ENCODE measurements around the gene NLRP6. TPM values are rescaled to one million over a fixed set of nuclear protein-coding genes. Genes with fewer than 3 reads are reported as not detected.
A peak's percentile ranks its signal among the peaks of the same experiment; 100 is the strongest.
"Not testable (repeated sequence)": the region's sequence is repeated elsewhere in the genome, so short reads cannot be mapped to it uniquely, and the experiment has no call there.

Gene NLRP6
- total RNA-seq, 1 donor from 2014 or later = 3.2 TPM

DNA sequence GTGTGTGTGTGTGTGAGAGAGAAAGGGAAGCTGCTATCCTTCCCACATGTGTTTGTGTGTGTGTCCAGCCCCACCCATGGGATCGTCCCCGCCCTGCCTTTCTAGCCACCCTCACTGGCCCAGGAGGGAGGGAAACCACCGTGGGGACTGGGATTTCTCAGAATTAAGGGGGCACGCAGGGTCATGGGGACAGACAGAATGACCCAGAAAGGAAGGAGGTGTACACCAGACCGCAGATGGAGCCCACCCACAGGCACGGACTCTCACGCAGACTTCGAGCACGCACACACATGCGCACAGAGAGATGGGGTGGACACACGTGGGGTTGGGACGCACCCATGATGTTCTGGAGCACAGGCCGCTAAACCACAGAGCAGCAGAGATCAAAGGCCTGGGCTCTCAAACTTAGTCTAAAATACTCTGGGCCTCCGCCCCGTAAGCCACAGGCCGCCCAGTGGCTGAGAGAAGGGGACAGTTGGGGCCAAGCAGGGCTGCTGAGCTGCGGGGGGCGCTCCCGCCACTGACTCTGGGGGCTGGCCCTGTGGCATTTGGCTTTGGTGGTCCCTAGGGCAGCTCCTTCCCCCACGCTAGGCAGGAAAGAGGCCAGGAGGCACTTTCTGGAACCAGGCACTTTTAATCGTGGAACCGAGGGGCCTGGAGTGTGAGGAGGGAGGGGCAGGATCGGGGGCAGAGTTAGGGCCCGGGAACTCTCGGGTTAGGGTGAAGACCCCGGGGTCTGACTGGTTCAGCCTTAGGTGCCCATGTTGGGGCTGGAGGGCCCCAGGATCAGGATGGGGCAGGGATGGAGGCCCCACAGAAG lies 19.6 kb downstream of the NLRP6 start:
- peak overlapping the region; percentile 66 for H3K27ac Mint-ChIP-seq
- DNase-seq = peak; percentile 78
- no peaks in the 10 kb centered on the region for H3K9me3 Mint-ChIP-seq
- H3K27me3 Mint-ChIP-seq = peaks cover 9% of the 10 kb centered on the region
- intact Hi-C loops (cut with micrococcal nuclease) = no loop called here
- H3K4me3 Mint-ChIP-seq = no peak overlapping the region
- H3K4me1 Mint-ChIP-seq = peaks cover 5% of the 10 kb centered on the region
- peaks cover 6% of the 10 kb centered on the region for H3K36me3 Mint-ChIP-seq (ENCODE audit: low read depth)

DNA sequence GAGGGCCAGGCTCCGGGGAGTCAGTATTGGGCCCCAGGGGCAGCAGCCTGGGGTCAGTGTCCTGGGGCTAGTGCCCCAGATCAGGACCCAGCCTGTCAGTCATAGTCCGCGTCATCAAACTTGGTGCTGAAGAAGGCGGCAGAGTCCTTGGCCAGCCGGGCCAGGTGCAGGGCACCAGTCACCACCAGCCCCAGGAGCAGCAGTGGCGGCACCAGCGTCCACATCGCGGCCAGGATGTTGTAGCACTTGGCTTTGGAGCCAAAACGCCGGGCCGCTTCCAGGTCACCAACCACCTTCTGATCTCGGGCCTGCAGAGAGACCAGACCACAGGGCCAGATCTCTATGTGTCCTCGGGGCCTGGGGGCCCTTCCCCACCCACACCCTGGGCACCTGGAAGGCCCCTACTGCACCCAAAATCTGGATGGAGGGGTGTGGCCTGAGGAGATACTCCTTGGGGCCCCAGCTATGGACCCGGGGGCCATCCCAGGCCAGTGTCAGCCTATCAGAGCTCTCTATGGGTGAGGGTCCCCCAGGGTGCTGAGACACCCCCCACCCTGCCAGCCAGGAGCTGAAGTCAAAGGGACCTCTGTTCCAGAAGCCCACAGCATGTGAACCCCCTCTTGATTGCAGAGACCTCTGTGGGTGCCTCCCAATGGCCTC lies 20.3 kb downstream of the NLRP6 start:
- Mint-ChIP-seq H3K4me1 (peaks cover 10% of the 10 kb centered on the region), H3K27me3 (peaks cover 9% of the 10 kb centered on the region), H3K27ac (no peak overlapping the region), H3K4me3 (no peak overlapping the region), H3K9me3 (no peaks in the 10 kb centered on the region), H3K36me3 (ENCODE audit: low read depth) (peaks cover 3% of the 10 kb centered on the region)
- intact Hi-C loops (cut with micrococcal nuclease) = no loop called here
- DNase-seq = no peak

DNA sequence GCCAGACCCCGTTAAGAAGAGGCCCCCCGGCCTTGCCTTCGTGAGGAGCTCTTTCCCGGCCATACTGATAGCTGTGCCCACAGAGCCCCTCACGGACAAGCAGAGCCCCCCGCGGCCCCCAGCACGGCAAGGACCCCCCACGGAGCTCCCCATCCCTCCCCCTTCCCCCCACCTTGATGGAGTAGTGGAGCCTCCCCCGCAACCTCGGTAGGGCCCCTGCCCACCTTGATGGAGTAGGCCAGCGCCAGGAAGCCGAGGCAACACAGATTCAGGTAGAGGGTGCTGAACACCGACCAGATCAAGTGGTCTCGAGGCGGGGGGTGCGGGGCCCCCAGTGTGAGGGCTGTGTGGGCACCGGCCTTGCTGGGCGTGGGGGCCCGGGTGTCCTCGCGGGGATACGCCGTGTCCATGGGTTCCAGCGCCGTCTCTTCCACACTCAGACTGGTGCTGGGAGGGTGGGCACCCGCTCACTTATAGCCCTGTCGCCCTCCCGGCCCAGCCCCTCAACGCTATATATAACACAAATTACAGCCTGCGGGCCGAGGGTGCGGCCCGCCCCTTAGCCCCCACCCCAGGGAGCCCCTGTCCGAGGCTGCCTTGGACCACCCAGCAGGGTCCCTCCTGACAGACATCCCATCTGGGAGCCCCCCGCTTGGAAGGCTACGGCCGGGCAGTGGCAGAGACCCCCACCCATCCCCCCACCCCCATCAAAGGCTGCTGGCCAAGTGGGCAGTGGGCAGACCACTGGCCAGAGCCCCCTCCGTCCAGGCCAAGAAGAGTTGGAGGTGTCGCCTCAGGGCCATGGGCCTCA lies 21.1 kb downstream of the NLRP6 start, which contains the start of gene IFITM5:
TSS of gene IFITM5 (minus strand) at position 446 of the 811 bp plus-strand sequence. CDS start at position 410, 36 bp downstream.
- no peak within 1 kb of the TSS for H3K27ac Mint-ChIP-seq

DNA sequence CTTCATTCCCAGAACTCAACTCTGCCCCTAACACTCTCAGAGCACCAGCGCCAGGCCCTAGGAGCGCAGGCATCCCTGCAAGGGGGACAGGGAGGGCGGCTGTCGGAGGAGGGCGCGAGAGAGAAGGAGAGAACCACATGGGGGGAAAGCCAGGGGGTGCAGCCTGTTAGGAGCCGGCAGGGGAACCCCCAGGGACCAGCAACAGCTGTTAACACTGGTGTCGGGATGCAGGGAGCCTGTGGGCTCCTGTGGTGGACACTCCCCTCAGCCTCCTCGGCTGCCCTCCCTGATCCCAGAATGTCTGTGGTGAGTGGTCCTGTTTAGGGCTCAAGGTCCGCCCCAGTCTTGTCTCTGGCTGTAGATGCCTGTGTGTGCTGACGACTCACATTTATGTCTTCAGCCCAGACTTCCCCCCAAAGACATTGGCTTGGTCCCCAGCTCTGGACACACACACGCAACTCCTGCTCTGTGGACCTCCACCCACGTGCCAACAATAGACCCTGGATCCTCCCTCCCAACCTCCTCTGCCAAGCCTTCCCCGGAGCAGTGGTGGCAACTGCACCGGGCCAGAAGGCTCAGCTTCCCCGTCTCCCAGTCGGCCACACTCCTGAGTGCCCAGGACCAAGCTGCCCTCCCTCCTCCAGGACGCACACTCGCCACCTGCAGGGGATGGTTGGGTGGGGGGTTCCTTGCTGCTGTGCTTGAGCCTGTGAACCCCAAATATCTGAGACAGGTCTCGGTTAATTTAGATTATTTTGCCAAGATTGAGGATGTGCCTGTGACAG lies 21.9 kb downstream of the NLRP6 start:
- Mint-ChIP-seq H3K4me1 (peaks cover 10% of the 10 kb centered on the region), H3K4me3 (no peak overlapping the region), H3K36me3 (ENCODE audit: low read depth) (peaks cover 2% of the 10 kb centered on the region), H3K9me3 (no peaks in the 10 kb centered on the region), H3K27ac (no peak overlapping the region), H3K27me3 (peaks cover 9% of the 10 kb centered on the region)
- no peak for DNase-seq
- intact Hi-C loops (cut with micrococcal nuclease) = no loop called here

More for the DNA sequence above, 21.1 kb downstream of the NLRP6 start, which contains the start of gene IFITM5:
- Mint-ChIP-seq H3K9me3 (no peaks in the 10 kb centered on the region), H3K36me3 (ENCODE audit: low read depth) (peaks cover 3% of the 10 kb centered on the region), H3K4me3 (no peak within 1 kb of the TSS), H3K4me1 (peaks cover 10% of the 10 kb centered on the region), H3K27me3 (peaks cover 9% of the 10 kb centered on the region)
- intact Hi-C loops (cut with micrococcal nuclease) = no loop called here
- no peak for DNase-seq

DNA sequence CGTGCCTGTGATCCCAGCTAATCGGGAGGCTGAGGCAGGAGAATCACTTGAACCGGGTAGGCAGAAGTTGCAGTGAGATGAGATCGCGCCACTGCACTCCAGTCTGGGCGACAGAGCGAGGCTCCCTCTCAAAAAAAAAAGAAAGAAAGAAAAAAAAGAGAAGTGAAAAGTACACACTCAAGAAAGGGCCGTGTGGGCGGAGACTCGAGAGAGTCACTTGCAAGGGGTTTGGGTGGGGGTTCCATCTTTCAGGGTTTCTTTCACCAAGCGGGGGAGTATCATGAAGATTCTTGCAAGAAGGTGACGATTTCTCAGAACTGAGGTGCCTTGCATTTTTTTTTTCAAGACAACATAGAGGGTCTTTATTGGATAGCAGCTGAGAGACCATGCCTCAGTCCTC lies 25.2 kb downstream of the NLRP6 start:
- intact Hi-C loops (cut with micrococcal nuclease) = no loop called here
- peaks cover 26% of the 10 kb centered on the region for H3K4me1 Mint-ChIP-seq
- H3K27ac Mint-ChIP-seq = no peak overlapping the region
- peaks cover 9% of the 10 kb centered on the region for H3K27me3 Mint-ChIP-seq
- peaks cover 5% of the 10 kb centered on the region for H3K36me3 Mint-ChIP-seq (ENCODE audit: low read depth)
- no peaks in the 10 kb centered on the region for H3K9me3 Mint-ChIP-seq
- DNase-seq = no peak
- no peak overlapping the region for H3K4me3 Mint-ChIP-seq

DNA sequence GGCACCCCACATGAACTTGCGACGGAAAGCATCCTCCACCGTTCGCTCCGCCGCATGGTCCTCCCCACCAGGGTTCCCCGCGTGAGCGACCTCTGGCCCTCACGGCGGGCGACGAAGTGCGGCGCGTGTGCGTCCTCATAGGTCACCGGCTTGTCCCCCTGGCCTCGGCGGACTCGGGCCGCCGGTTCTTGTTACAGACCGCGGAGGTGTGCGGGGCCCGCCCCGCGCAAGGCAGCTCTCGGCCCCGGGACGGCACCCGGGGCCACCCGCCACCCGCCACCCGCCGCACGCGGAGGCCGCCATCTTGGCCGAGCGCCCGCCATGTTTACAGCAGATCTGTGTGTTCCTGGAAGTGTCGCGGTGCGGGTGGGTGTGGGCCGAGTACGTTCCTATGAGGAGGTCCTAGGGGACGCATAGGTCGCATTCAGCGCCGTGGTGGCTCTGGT lies 25.9 kb downstream of the NLRP6 start:
- Mint-ChIP-seq H3K27me3 (peaks cover 9% of the 10 kb centered on the region), H3K4me3 (no peak overlapping the region), H3K9me3 (no peaks in the 10 kb centered on the region), H3K4me1 (peaks cover 29% of the 10 kb centered on the region), H3K36me3 (ENCODE audit: low read depth) (peaks cover 12% of the 10 kb centered on the region), H3K27ac (no peak overlapping the region)
- no peak for DNase-seq
- intact Hi-C loops (cut with micrococcal nuclease) = no loop called here

DNA sequence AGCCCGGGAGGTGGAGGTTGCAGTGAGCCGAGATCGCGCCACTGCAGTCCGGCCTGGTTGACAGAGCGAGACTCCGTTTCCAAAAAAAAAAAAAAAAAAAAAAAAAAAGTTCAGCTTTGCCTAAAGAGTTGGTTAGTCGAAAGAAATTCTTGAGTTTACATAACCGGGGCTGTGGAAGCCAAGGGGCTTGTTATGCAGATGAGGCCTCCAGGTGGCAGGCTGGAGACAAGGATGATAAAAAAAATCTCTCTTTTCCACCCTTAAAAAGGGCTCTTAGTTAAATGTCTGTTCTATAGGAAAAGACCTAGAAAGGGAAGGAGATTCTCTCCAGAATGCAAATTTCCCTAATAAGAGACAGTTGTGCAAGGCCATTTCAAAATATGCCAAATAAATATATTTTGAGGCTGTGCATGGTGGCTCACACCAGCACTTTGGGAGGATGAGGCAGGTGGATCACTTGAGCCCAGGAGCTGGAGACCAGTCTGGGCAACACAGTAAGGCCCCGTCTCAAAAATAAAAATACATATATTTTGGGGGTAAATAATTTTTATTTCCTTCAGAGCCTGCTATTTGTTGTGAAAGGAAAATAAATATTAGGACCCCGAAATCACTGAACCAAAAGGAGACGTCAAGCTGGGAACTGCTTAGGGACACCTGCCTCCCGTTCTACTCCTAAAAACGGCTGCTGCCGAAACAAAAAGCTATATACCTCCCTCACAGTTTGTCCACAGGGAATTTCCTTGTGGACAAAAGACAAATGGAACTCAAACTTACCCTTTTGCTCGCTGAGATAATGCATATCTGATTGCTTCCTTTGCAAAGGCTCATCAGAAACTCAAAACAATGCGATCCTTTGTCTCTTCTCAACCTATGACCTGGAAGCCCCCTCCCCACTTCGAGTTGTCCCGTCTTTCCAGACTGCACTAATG lies 27.0 kb downstream of the NLRP6 start:
- Mint-ChIP-seq H3K4me3 (no peak overlapping the region), H3K27me3 (peaks cover 9% of the 10 kb centered on the region), H3K36me3 (ENCODE audit: low read depth) (peaks cover 20% of the 10 kb centered on the region), H3K9me3 (no peaks in the 10 kb centered on the region), H3K4me1 (peaks cover 36% of the 10 kb centered on the region), H3K27ac (no peak overlapping the region)
- intact Hi-C loops (cut with micrococcal nuclease) = loop anchor here (5.0 kb wide), 2 partner anchors 102 to 212 kb away; no protein-coding TSS in a partner anchor
- DNase-seq = peak; percentile 88

DNA sequence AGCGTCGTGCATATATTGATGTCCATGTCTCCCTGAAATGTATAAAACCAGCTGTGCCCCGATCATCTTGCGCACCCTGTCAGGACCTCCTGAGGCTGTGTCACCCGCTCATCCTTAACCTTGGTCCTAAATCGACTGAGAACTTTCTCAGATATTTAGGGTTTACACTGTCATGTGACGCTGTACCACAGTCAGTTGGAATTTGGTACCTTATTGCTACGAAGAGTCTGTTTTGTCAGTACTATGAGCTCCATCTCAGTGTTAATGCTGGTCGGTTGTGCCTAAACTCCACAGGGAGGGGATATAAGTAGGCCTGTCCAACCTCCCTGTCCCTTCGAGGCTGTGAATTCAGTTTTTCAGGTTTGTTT lies 27.6 kb downstream of the NLRP6 start:
- Mint-ChIP-seq H3K27ac (no peak overlapping the region), H3K36me3 (ENCODE audit: low read depth) (peaks cover 20% of the 10 kb centered on the region), H3K4me1 (peaks cover 36% of the 10 kb centered on the region), H3K4me3 (no peak overlapping the region), H3K27me3 (peaks cover 3% of the 10 kb centered on the region), H3K9me3 (no peaks in the 10 kb centered on the region)
- DNase-seq = no peak
- intact Hi-C loops (cut with micrococcal nuclease) = loop anchor here (5.0 kb wide), 2 partner anchors 101 to 211 kb away; no protein-coding TSS in a partner anchor

DNA sequence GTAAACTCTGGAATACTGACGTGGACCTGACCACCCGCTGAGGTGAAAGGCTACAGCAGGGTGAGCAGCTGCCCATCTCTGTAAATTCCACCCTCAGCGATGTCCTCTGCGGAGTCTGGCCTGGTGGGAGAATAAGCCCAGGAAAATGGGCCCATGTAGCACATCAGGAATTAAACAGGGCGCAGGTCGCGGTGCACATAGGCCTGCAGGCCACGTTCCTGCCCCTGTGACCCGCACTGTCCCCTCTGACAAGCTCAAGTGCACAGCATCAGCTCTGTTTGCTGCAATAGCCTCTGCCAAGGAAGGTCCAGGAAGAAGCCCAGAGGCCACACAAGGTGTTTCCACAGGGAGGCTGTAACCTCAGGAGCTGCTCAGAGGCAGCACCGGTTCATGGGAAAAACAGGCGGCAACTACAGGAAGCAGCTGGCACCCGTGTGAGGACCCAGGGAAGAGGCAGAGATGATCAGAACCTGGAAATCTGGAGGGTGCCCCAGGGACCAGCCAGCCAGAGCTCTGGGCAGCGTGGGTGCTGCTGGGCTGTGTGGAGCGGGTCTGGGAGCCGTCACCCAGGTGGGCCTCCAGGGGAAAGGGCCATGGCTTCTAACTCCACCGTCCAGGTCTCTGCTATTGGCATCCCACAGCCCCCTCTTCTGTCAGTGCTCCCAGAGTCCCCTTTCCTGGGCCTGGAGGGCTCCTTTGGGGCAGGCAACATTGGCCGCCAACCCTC lies 28.6 kb downstream of the NLRP6 start:
- intact Hi-C loops (cut with micrococcal nuclease) = loop anchor here (5.0 kb wide), 2 partner anchors 100 to 210 kb away; no protein-coding TSS in a partner anchor
- H3K27ac Mint-ChIP-seq = peak overlapping the region; percentile 99
- no peaks in the 10 kb centered on the region for H3K9me3 Mint-ChIP-seq
- peaks cover 20% of the 10 kb centered on the region for H3K36me3 Mint-ChIP-seq (ENCODE audit: low read depth)
- H3K27me3 Mint-ChIP-seq = no peaks in the 10 kb centered on the region
- H3K4me3 Mint-ChIP-seq = peak overlapping the region; percentile 97
- DNase-seq = no peak
- peaks cover 38% of the 10 kb centered on the region for H3K4me1 Mint-ChIP-seq

DNA sequence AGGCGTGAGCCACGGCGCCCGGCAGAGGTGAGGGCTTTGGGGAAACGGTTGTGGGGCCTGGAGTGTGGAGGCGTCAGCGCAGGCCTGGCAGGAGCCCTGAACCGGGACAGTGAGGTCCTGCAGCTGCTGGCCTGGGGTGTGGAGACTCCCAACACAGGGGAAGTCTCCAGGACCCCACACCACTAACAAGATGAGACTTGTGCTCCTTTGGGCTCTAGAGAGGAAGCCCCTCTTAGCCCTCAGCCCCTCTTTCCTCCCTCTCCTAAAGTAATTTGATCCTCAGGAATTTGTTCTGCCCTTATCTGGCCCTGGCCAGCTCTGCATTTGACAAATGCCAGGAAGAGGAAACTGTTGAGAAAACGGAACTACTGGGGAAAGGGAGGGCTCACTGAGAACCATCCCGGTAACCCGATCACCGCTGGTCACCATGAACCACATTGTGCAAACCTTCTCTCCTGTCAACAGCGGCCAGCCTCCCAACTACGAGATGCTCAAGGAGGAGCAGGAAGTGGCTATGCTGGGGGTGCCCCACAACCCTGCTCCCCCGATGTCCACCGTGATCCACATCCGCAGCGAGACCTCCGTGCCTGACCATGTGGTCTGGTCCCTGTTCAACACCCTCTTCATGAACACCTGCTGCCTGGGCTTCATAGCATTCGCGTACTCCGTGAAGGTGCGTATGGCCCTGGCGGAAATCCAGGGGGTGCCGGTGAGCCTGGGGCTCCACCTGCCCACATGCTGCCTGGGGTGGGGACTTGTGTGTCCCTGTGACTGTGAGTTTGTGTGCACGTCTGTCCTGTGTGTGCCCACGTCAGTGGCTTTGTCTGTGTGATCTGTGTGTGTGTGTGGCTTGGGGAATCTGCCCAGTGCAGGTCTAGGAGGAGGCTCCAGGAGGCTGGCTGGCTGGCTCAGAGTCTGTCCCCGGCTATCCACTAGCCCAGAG lies 29.8 kb downstream of the NLRP6 start, which contains the start of gene IFITM2:
TSS of gene IFITM2 (plus strand) at position 51 of the 943 bp plus-strand sequence. CDS start at position 428, 377 bp downstream.
- peaks cover 43% of the 10 kb centered on the region for H3K4me1 Mint-ChIP-seq
- H3K9me3 Mint-ChIP-seq, H3K27me3 Mint-ChIP-seq: not testable (repeated sequence)
- H3K27ac Mint-ChIP-seq = peak within 1 kb of the TSS; percentile 99
- H3K4me3 Mint-ChIP-seq = peak within 1 kb of the TSS; percentile 97
- intact Hi-C loops (cut with micrococcal nuclease) = loop anchor here (2.0 to 5.0 kb wide), 3 partner anchors 71 to 209 kb away; partner anchors contain the start of genes PSMD13 and SIRT3
- peaks cover 21% of the 10 kb centered on the region for H3K36me3 Mint-ChIP-seq (ENCODE audit: low read depth)
- peak; percentile 91 for DNase-seq
